Endothelial cell of umbilical vein (primary cell): Measurements from ENCODE around the gene SRBD1.

Experiments used
- EZH2 ChIP-seq: IDR thresholded peaks from 2 replicates; pipeline ENCODE4 v1.6.1; 2012; ENCODE audit warnings: borderline replicate concordance, low read depth, mild to moderate bottlenecking, moderate library complexity, low read length, inconsistent platforms; ENCODE audit not compliant: severe bottlenecking
- POLR2A ChIP-seq: IDR thresholded peaks from 2 replicates; pipeline ENCODE4 v1.6.1; 2012; ENCODE audit warnings: low read depth, mild to moderate bottlenecking, control low read depth, low read length
- POLR2AphosphoS5 ChIP-seq: IDR thresholded peaks from 2 replicates; pipeline ENCODE4 v1.6.1; 2012; ENCODE audit warnings: low read depth, mild to moderate bottlenecking, control low read depth, low read length, moderate library complexity; ENCODE audit not compliant: insufficient read depth
- TF ChIP-seq, protein P1 (sequence below), 2 donors: IDR thresholded peaks; 1 replicate in 1 of 2; 2 replicates in 1 of 2; pipeline ENCODE4 v1.5.1; 2011; ENCODE audit warnings: low read length in 2 of 2, mild to moderate bottlenecking in 2 of 2, moderate library complexity in 2 of 2, control low read depth in 1 of 2, inconsistent platforms in 1 of 2, low read depth in 1 of 2; ENCODE audit not compliant: insufficient read depth in 1 of 2; ENCODE audit errors: extremely low read depth in 1 of 2

DNA sequence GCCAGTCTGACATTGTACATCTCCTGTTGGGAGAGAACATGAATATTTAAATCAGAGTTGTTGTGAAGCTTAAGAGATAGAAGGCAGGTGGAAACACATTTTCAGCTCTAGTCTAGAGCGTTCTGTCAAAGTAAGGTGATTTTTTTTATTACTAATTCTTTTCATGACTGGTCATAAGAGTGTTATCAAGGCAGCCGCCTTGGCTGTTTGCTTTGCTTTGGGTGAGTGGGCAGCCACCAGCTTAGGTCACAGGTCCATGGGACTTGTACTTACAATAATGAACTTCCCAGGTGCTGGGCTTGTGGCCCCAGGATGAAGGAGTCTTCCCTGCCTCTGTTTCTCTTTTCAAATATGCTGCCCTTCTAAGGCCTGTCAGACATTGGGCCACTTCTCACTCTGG lies 256.3 kb downstream of the SRBD1 start:
- TF ChIP-seq POLR2AphosphoS5 (no peak), POLR2A (no peak), EZH2 (no peak)
- TF ChIP-seq, protein P1, sequence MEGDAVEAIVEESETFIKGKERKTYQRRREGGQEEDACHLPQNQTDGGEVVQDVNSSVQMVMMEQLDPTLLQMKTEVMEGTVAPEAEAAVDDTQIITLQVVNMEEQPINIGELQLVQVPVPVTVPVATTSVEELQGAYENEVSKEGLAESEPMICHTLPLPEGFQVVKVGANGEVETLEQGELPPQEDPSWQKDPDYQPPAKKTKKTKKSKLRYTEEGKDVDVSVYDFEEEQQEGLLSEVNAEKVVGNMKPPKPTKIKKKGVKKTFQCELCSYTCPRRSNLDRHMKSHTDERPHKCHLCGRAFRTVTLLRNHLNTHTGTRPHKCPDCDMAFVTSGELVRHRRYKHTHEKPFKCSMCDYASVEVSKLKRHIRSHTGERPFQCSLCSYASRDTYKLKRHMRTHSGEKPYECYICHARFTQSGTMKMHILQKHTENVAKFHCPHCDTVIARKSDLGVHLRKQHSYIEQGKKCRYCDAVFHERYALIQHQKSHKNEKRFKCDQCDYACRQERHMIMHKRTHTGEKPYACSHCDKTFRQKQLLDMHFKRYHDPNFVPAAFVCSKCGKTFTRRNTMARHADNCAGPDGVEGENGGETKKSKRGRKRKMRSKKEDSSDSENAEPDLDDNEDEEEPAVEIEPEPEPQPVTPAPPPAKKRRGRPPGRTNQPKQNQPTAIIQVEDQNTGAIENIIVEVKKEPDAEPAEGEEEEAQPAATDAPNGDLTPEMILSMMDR (IDR thresholded peaks at IDR 0.05; ENCODE audit: extremely low read depth in 1 of 2, insufficient read depth in 1 of 2, low read depth in 1 of 2, low read length in 2 of 2): no peak
